CD8-positive, alpha-beta memory T cell (primary cell): ENCODE data around the gene EHBP1L1. TPM values are rescaled to one million over a fixed set of nuclear protein-coding genes. Genes with fewer than 3 reads are reported as not detected.
A peak's percentile ranks its signal among the peaks of the same experiment; 100 is the strongest.

ENCODE experiments used
- CTCF ChIA-PET: fragments of 350-600 bp; sonication (Branson Sonifier 250); formaldehyde crosslinking; loops from one replicate; lab custom pipeline; 2021; ENCODE audit warnings: antibody characterized with exemption; lab: Charles Lee
- POLR2A ChIA-PET: fragments of 350-600 bp; sonication (Branson Sonifier 250); formaldehyde crosslinking; loops from one replicate; lab custom pipeline; 2021; ENCODE audit warnings: antibody characterized with exemption; lab: Charles Lee
- DNase-seq, 5 donors: peaks; one replicate each; pipeline versions ENCODE4 v3.0.0 to v3.0.0-alpha.2; 2020 to 2022; ENCODE audit warnings: mixed read lengths in 1 of 5
- H3K27ac ChIP-seq: one replicate; pipeline ENCODE4 v1.7.0; 2013; ENCODE audit warnings: low read depth, mild to moderate bottlenecking, low read length, moderate library complexity
- H3K27me3 ChIP-seq: 2 replicates; pipeline ENCODE4 v1.7.0; 2013; ENCODE audit warnings: low read length, mild to moderate bottlenecking; ENCODE audit not compliant: insufficient read depth, poor library complexity, severe bottlenecking
- H3K36me3 ChIP-seq: 2 replicates; pipeline ENCODE4 v1.7.0; 2013; ENCODE audit warnings: mild to moderate bottlenecking, low read length, moderate library complexity; ENCODE audit not compliant: insufficient read depth
- H3K4me1 ChIP-seq: 2 replicates; pipeline ENCODE4 v1.7.0; 2013; ENCODE audit warnings: mild to moderate bottlenecking, low read length, moderate library complexity; ENCODE audit not compliant: insufficient read depth
- H3K4me3 ChIP-seq: 2 replicates; pipeline ENCODE4 v1.7.0; 2013; ENCODE audit warnings: mild to moderate bottlenecking, low read length
- H3K9me3 ChIP-seq: 2 replicates; pipeline ENCODE4 v1.7.0; 2013; ENCODE audit warnings: mild to moderate bottlenecking, low read length
- H3K27ac Mint-ChIP-seq, 8 donors: one replicate each; pipeline ENCODE4 v1.8.0; 2020 to 2021; ENCODE audit warnings: mixed read lengths in 8 of 8, mild to moderate bottlenecking in 6 of 8, inconsistent platforms in 3 of 8, moderate library complexity in 3 of 8
- H3K27me3 Mint-ChIP-seq, 2 donors: one replicate each; pipeline ENCODE4 v1.8.0; 2020 to 2021; ENCODE audit warnings: mixed read lengths in 2 of 2, mild to moderate bottlenecking in 1 of 2, moderate library complexity in 1 of 2
- H3K36me3 Mint-ChIP-seq, 3 donors: one replicate each; pipeline ENCODE4 v1.8.0; 2020 to 2021; ENCODE audit warnings: mixed read lengths in 3 of 3, inconsistent platforms in 1 of 3, mild to moderate bottlenecking in 1 of 3
- H3K4me1 Mint-ChIP-seq, 3 donors: one replicate each; pipeline ENCODE4 v1.8.0; 2020 to 2021; ENCODE audit warnings: mixed read lengths in 3 of 3, inconsistent platforms in 1 of 3, mild to moderate bottlenecking in 1 of 3
- H3K4me3 Mint-ChIP-seq, 7 donors: one replicate each; pipeline ENCODE4 v1.8.0; 2020 to 2021; ENCODE audit warnings: mixed read lengths in 7 of 7, mild to moderate bottlenecking in 6 of 7, moderate library complexity in 4 of 7, inconsistent platforms in 2 of 7
- H3K9me3 Mint-ChIP-seq, 5 donors: one replicate each; pipeline ENCODE4 v1.8.0; 2020 to 2022; ENCODE audit warnings: mixed read lengths in 5 of 5, mild to moderate bottlenecking in 3 of 5, moderate library complexity in 2 of 5, inconsistent platforms in 1 of 5
- polyA plus RNA-seq: library from polyadenylated mRNA; unstranded; fragments of 300-500 nt; fragmentation: Illumina TruSeq; gene quantifications from one replicate; pipeline ENCODE4 v1.2.3, GENCODE V29; 2021
- total RNA-seq, 2 experiments: library from RNA; stranded (reverse); gene quantifications; one replicate each; pipeline ENCODE4 v1.2.3, GENCODE V29; 2021

The EHBP1L1 gene
- total and polyA plus RNA-seq, 3 experiments from 2014 or later = 25.1 to 100 (median 97.3) TPM

DNA sequence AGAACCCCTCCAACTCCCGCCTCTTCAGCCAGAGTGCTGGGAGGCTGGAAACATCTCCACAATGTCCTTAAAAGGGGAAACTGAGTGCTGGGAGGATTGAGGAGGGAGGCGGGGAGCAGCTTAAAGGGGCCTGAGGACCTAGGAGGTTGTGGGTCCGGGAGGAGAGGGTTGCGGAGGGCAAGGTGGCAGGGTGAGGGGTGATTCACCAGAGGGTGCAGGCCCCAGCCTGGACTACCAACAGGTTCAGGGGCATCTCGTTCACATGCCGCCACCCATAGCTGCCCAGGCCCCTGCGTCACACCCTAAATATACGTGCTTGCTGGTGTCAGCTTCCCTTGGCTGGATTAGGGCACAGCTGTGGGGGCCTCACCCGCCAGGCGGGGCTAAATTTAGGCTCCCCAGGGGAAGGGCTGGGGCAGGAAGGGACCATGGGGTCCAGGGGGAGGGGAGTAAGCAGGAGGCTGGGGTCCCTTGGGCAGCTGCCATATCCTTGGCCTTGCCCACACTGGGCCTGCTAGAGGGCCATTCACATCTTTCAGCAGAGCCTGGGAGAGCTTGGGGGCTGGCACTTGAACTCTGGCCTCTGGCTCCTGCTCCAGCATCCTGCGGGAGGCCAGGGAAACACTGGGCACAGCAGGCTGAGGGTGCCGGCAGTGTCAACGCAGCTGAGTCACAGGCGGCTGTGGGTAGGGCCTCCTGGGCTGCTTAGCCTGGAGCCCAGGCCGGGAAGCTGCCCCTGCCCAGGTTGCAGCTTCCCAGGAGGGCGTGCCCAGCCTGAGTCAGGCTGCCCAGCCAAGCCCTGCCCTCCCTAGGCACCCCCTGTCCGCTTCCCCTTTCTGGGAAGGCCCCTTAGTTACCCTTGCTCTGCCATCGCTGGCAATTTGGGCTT is 1.3 kb downstream of the EHBP1L1 start:
- POLR2A ChIA-PET = interaction anchor here (0.6 to 3.4 kb wide), 13 partner anchors 10 to 1906 kb away, joined by 3 to 32 read pairs (median 4); partner anchors contain the start of genes AIP and PCNX3
- no peaks in the 10 kb centered on the region for H3K27me3 Mint-ChIP-seq
- DNase-seq = peak in 3 of 5 donors; percentile 28 to 65 (median 28)
- Histone ChIP-seq H3K4me1 (peaks cover 46% of the 10 kb centered on the region), H3K9me3 (no peaks in the 10 kb centered on the region), H3K27me3 (no peaks in the 10 kb centered on the region), H3K4me3 (peak overlapping the region; percentile 89), H3K27ac (peak overlapping the region; percentile 89), H3K36me3 (peaks cover 21% of the 10 kb centered on the region)
- peaks cover 40 to 62% (median 43%) of the 10 kb centered on the region in 3 donors for H3K4me1 Mint-ChIP-seq
- H3K9me3 Mint-ChIP-seq = peaks cover 0 to 2% (median 0%) of the 10 kb centered on the region in 5 donors
- H3K36me3 Mint-ChIP-seq = peaks cover 0 to 52% (median 6%) of the 10 kb centered on the region in 3 donors
- H3K27ac Mint-ChIP-seq = peak overlapping the region; percentile 78 to 97 (median 92)
- H3K4me3 Mint-ChIP-seq = peak overlapping the region; percentile 87 to 99 (median 89)
- CTCF ChIA-PET = interaction anchor here (1.3 to 6.5 kb wide), 6 partner anchors 11 to 36 kb away, joined by 3 to 66 read pairs (median 14); no protein-coding TSS in a partner anchor

DNA sequence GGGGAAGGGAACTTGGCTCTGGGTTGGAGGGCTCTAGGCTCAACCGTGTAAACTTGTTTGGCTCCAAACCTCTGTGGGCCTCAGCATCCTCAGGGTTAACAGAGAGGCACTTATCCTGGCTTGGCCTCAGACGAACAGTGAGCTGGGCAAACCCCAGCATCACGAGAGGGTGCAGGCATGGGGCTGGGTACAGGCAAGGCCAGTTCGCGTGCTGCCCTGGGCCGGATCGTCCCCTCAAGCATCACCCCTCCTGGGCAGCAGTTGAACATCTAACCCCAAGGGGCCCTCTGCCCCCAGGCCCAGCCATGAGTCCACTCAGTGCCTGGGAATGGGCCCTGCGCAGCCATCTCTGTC is 1.9 kb downstream of the EHBP1L1 start:
- POLR2A ChIA-PET = interaction anchor here (0.8 to 3.4 kb wide), 7 partner anchors 9 to 313 kb away, joined by 3 to 32 read pairs (median 4); partner anchors contain the start of gene PCNX3
- no peaks in the 10 kb centered on the region for H3K27me3 ChIP-seq
- Mint-ChIP-seq H3K27ac (peak overlapping the region in 7 of 8 donors; percentile 78 to 97 (median 88)), H3K4me3 (peak overlapping the region; percentile 56 to 99 (median 88)), H3K36me3 (peaks cover 0 to 57% (median 6%) of the 10 kb centered on the region in 3 donors), H3K27me3 (no peaks in the 10 kb centered on the region), H3K9me3 (peaks cover 0 to 2% (median 0%) of the 10 kb centered on the region in 5 donors), H3K4me1 (peaks cover 36 to 58% (median 40%) of the 10 kb centered on the region in 3 donors)
- peak overlapping the region; percentile 89 for H3K4me3 ChIP-seq
- no peak for DNase-seq
- H3K36me3 ChIP-seq = peaks cover 21% of the 10 kb centered on the region
- CTCF ChIA-PET = interaction anchor here (4.0 to 6.5 kb wide), 3 partner anchors 10 to 37 kb away, joined by 23 to 66 read pairs (median 38); no protein-coding TSS in a partner anchor
- no peaks in the 10 kb centered on the region for H3K9me3 ChIP-seq
- peaks cover 44% of the 10 kb centered on the region for H3K4me1 ChIP-seq
- peak overlapping the region; percentile 89 for H3K27ac ChIP-seq

DNA sequence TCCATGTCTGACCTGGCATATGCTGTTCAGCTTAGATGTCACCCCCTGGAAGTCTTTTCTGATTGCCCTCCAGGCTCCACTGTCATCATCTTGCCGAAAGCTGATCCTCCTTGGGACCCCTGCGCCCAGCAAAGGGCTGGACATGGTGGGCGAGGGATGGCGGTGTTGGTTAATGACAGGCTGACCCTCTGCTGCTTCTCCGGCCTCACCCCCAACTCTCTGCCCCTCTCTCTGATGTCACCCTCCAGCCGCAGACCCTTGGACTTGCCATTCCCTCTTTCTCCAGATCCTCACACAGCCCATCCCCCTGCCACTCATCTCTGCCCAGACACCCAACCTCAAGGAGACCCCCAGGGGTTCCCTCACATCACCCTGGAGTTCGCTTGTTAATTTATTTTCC is 2.3 kb downstream of the EHBP1L1 start:
- peak overlapping the region; percentile 78 to 97 (median 89) for H3K27ac Mint-ChIP-seq
- peak overlapping the region; percentile 89 for H3K27ac ChIP-seq
- H3K4me3 ChIP-seq = no peak overlapping the region
- peaks cover 33 to 55% (median 39%) of the 10 kb centered on the region in 3 donors for H3K4me1 Mint-ChIP-seq
- no peaks in the 10 kb centered on the region for H3K27me3 Mint-ChIP-seq
- peaks cover 2 to 59% (median 7%) of the 10 kb centered on the region in 3 donors for H3K36me3 Mint-ChIP-seq
- ChIA-PET POLR2A (interaction anchor here (3.4 kb wide), 1 partner anchor 9 kb away, joined by 32 read pairs; no protein-coding TSS in a partner anchor), CTCF (interaction anchor here (4.0 to 6.5 kb wide), 3 partner anchors 10 to 37 kb away, joined by 23 to 66 read pairs (median 38); no protein-coding TSS in a partner anchor)
- H3K9me3 ChIP-seq = no peaks in the 10 kb centered on the region
- peaks cover 0 to 2% (median 0%) of the 10 kb centered on the region in 5 donors for H3K9me3 Mint-ChIP-seq
- H3K4me3 Mint-ChIP-seq = peak overlapping the region; percentile 56 to 99 (median 88)
- peaks cover 41% of the 10 kb centered on the region for H3K4me1 ChIP-seq
- H3K36me3 ChIP-seq = peaks cover 21% of the 10 kb centered on the region
- no peak for DNase-seq
- no peaks in the 10 kb centered on the region for H3K27me3 ChIP-seq

DNA sequence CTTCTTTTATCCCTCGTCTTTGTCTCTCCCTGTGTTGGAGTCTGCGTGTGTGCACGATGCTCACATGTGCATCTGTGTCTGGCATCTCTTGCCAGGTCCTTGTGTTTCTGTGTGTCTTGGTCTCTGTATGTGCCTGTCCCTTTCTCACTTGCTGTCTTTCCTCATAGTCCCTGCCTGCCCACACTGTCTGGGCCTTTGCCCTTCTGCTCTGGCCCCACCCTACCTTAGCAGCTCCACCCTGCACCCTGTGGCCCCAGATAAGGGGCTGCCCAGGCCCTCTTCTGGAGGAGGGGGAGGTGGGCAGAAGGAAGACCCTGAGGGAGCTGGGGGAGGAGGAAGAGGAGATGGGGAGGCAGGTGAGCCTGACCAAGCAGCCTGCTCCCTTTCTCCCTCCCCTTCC is 2.8 kb downstream of the EHBP1L1 start:
- H3K9me3 Mint-ChIP-seq = peaks cover 0 to 2% (median 0%) of the 10 kb centered on the region in 5 donors
- CTCF ChIA-PET = interaction anchor here (1.8 to 6.5 kb wide), 3 partner anchors 9 to 38 kb away, joined by 5 to 66 read pairs (median 38); no protein-coding TSS in a partner anchor
- no peak overlapping the region for H3K27ac ChIP-seq
- H3K27ac Mint-ChIP-seq = peak overlapping the region; percentile 59 to 97 (median 89)
- no peaks in the 10 kb centered on the region for H3K27me3 ChIP-seq
- H3K4me1 ChIP-seq = peaks cover 36% of the 10 kb centered on the region
- peaks cover 21% of the 10 kb centered on the region for H3K36me3 ChIP-seq
- H3K4me3 Mint-ChIP-seq = peak overlapping the region; percentile 56 to 99 (median 78)
- H3K9me3 ChIP-seq = no peaks in the 10 kb centered on the region
- POLR2A ChIA-PET = interaction anchor here (0.5 kb wide), 1 partner anchor 19 kb away, joined by 3 read pairs; no protein-coding TSS in a partner anchor
- no peaks in the 10 kb centered on the region for H3K27me3 Mint-ChIP-seq
- peaks cover 5 to 63% (median 8%) of the 10 kb centered on the region in 3 donors for H3K36me3 Mint-ChIP-seq
- H3K4me3 ChIP-seq = no peak overlapping the region
- H3K4me1 Mint-ChIP-seq = peaks cover 27 to 49% (median 35%) of the 10 kb centered on the region in 3 donors
- no peak for DNase-seq

GRCh38 chr11:65579291-65579690 is 3.4 kb downstream of the EHBP1L1 start:
- ChIA-PET CTCF (interaction anchor here (1.8 to 6.5 kb wide), 4 partner anchors 9 to 38 kb away, joined by 5 to 66 read pairs (median 22); no protein-coding TSS in a partner anchor), POLR2A (interaction anchor here (0.5 kb wide), 1 partner anchor 20 kb away, joined by 3 read pairs; no protein-coding TSS in a partner anchor)
- H3K36me3 Mint-ChIP-seq = peaks cover 5 to 66% (median 8%) of the 10 kb centered on the region in 3 donors
- peaks cover 21% of the 10 kb centered on the region for H3K36me3 ChIP-seq
- H3K4me3 ChIP-seq = no peak overlapping the region
- peak overlapping the region in 7 of 8 donors; percentile 35 to 97 (median 68) for H3K27ac Mint-ChIP-seq
- DNase-seq = no peak
- H3K9me3 Mint-ChIP-seq = peaks cover 0 to 2% (median 0%) of the 10 kb centered on the region in 5 donors
- peak overlapping the region in 5 of 7 donors; percentile 13 to 94 (median 54) for H3K4me3 Mint-ChIP-seq
- peaks cover 24 to 48% (median 33%) of the 10 kb centered on the region in 3 donors for H3K4me1 Mint-ChIP-seq
- no peaks in the 10 kb centered on the region for H3K27me3 ChIP-seq
- peaks cover 33% of the 10 kb centered on the region for H3K4me1 ChIP-seq
- no peak overlapping the region for H3K27ac ChIP-seq
- H3K27me3 Mint-ChIP-seq = no peaks in the 10 kb centered on the region
- no peaks in the 10 kb centered on the region for H3K9me3 ChIP-seq

DNA sequence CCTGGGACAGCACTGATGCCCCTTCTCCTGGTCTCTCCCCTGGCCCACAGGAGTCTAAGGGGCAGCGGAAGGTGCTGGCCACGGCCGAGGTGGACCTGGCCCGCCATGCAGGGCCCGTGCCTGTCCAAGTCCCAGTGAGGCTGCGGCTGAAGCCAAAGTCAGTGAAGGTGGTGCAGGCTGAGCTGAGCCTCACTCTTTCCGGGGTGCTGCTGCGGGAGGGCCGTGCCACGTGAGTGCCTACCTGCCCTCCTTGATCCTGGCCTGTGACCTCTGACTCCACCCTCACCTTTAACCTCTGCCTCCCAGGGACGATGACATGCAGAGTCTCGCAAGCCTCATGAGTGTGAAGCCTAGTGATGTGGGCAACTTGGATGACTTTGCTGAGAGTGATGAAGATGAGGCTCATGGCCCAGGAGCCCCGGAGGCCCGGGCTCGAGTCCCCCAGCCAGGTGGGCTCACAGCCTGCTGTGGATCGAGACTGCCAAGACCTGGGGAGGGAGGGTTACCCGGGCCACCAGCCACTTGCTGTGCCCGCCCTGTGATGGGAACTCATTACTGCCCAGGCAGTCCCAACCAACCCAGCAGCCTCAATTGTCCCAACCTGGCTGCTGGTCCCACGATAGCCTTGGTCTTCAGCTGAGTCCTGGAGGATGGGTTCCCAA is 4.3 kb downstream of the EHBP1L1 start:
- Mint-ChIP-seq H3K4me3 (no peak overlapping the region), H3K36me3 (peaks cover 5 to 66% (median 8%) of the 10 kb centered on the region in 3 donors), H3K9me3 (peaks cover 0 to 2% (median 0%) of the 10 kb centered on the region in 5 donors), H3K4me1 (peaks cover 18 to 43% (median 30%) of the 10 kb centered on the region in 3 donors), H3K27ac (peak overlapping the region in 3 of 8 donors; percentile 23 to 58 (median 38)), H3K27me3 (no peaks in the 10 kb centered on the region)
- Histone ChIP-seq H3K27ac (no peak overlapping the region), H3K4me1 (peaks cover 28% of the 10 kb centered on the region), H3K4me3 (no peak overlapping the region), H3K27me3 (no peaks in the 10 kb centered on the region), H3K36me3 (peaks cover 21% of the 10 kb centered on the region), H3K9me3 (no peaks in the 10 kb centered on the region)
- CTCF ChIA-PET = interaction anchor here (1.8 to 6.5 kb wide), 4 partner anchors 8 to 39 kb away, joined by 5 to 66 read pairs (median 22); no protein-coding TSS in a partner anchor
- DNase-seq = no peak
- POLR2A ChIA-PET = no interaction called here

DNA sequence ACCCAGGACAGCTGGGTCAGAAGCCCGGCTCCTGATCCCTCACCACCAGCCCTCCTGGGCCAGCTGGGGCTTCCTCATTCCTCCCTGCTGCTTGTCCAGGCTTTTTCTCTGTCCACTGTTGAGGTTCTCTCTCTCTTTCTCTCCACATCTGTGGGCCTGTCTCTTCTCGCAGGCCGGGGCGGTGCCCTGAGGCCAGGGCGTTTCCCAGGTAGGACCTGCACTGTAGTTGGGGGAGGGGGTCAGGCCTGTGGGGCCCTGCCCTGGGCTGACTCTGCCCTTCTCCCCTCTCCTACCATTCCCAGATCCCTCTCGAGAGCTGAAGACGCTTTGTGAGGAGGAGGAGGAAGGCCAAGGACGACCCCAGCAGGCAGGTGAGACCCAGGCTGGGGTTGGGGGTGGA is 4.9 kb downstream of the EHBP1L1 start:
- Mint-ChIP-seq H3K4me3 (peak overlapping the region in 1 of 7 donors; percentile 70), H3K36me3 (peaks cover 5 to 66% (median 8%) of the 10 kb centered on the region in 3 donors), H3K9me3 (no peaks in the 10 kb centered on the region), H3K27ac (peak overlapping the region in 2 of 8 donors; percentile 58 to 81), H3K27me3 (no peaks in the 10 kb centered on the region), H3K4me1 (peaks cover 13 to 38% (median 25%) of the 10 kb centered on the region in 3 donors)
- H3K27ac ChIP-seq = no peak overlapping the region
- H3K9me3 ChIP-seq = no peaks in the 10 kb centered on the region
- POLR2A ChIA-PET = no interaction called here
- H3K27me3 ChIP-seq = no peaks in the 10 kb centered on the region
- CTCF ChIA-PET = interaction anchor here (1.5 to 6.5 kb wide), 3 partner anchors 7 to 41 kb away, joined by 4 to 66 read pairs (median 6); no protein-coding TSS in a partner anchor
- no peak overlapping the region for H3K4me3 ChIP-seq
- peaks cover 21% of the 10 kb centered on the region for H3K36me3 ChIP-seq
- DNase-seq = no peak
- H3K4me1 ChIP-seq = peaks cover 25% of the 10 kb centered on the region
